ENCODE results near the gene KCNG1.

Gene KCNG1

GRCh38 chr20:51009303-51010042 is 13.4 kb downstream of the KCNG1 start:
- TF ChIP-seq, protein P1, sequence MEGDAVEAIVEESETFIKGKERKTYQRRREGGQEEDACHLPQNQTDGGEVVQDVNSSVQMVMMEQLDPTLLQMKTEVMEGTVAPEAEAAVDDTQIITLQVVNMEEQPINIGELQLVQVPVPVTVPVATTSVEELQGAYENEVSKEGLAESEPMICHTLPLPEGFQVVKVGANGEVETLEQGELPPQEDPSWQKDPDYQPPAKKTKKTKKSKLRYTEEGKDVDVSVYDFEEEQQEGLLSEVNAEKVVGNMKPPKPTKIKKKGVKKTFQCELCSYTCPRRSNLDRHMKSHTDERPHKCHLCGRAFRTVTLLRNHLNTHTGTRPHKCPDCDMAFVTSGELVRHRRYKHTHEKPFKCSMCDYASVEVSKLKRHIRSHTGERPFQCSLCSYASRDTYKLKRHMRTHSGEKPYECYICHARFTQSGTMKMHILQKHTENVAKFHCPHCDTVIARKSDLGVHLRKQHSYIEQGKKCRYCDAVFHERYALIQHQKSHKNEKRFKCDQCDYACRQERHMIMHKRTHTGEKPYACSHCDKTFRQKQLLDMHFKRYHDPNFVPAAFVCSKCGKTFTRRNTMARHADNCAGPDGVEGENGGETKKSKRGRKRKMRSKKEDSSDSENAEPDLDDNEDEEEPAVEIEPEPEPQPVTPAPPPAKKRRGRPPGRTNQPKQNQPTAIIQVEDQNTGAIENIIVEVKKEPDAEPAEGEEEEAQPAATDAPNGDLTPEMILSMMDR (IDR thresholded peaks at IDR 0.05; ENCODE audit: control insufficient read depth, insufficient read depth, low read depth, low read length, missing control alignments) = no peak
- H3K4me3 ChIP-seq (ENCODE audit: control insufficient read depth, low read depth, low read length) = no peak overlapping the region
- DNase-seq (ENCODE audit: low read depth) = no peak

- TF ChIP-seq, protein P1 (IDR thresholded peaks at IDR 0.05; ENCODE audit: control insufficient read depth, insufficient read depth, low read depth, low read length, missing control alignments) = no peak
- no peak overlapping the region for H3K4me3 ChIP-seq (ENCODE audit: control insufficient read depth, low read depth, low read length)
- no peak for DNase-seq (ENCODE audit: low read depth)
Observed at GRCh38 chr20:51008718-51009117, 14.2 kb downstream of the KCNG1 start.

DNA sequence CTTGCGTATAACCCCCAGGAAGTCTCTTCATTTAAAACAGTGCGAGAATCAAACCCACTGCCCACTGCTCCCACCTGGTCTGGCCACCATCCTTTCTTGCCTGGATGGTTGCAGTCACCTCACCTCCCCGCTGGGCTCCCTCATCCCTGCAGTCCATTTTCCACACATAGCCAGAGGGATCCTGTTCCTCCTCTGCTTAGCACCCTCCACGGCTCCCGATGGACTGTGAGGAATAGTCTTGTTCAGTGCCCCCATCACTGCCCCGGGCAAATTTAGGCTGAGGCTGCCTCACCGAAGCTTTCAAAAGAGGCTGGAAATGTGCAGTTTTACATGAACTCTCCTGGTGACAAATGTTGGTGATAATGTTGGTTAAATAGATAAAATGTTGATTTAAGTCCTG is 17.7 kb downstream of the KCNG1 start:
- no peak for DNase-seq (ENCODE audit: low read depth)
- H3K4me3 ChIP-seq (ENCODE audit: control insufficient read depth, low read depth, low read length) = no peak overlapping the region
- TF ChIP-seq, protein P1 (IDR thresholded peaks at IDR 0.05; ENCODE audit: control insufficient read depth, insufficient read depth, low read depth, low read length, missing control alignments) = no peak

DNA sequence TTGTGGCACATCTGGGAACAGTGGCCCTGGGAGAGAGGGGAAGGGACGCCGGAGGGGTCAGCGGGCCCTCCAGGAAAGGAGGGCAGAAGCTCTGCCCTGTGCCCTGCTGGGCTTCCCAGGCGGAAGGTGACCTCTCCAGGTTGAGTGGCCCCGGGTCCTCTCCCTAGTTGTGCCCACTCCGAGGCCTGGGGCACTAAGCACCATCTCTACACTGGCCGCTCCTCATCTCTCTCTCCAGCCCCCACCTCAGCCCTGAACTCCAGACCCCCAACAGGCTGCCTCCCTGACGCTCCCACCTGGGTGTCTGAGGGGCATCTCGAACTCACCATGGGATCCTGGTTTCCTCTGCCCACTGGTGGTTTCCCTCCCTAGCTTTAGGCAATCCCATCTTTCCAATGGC is 18.1 kb downstream of the KCNG1 start:
- no peak for DNase-seq (ENCODE audit: low read depth)
- TF ChIP-seq, protein P1 (IDR thresholded peaks at IDR 0.05; ENCODE audit: control insufficient read depth, insufficient read depth, low read depth, low read length, missing control alignments) = no peak
- no peak overlapping the region for H3K4me3 ChIP-seq (ENCODE audit: control insufficient read depth, low read depth, low read length)

GRCh38 chr20:51004305-51004727 is 18.6 kb downstream of the KCNG1 start:
- TF ChIP-seq, protein P1 (IDR thresholded peaks at IDR 0.05; ENCODE audit: control insufficient read depth, insufficient read depth, low read depth, low read length, missing control alignments) = no peak
- DNase-seq (ENCODE audit: low read depth) = no peak
- no peak overlapping the region for H3K4me3 ChIP-seq (ENCODE audit: control insufficient read depth, low read depth, low read length)

DNA sequence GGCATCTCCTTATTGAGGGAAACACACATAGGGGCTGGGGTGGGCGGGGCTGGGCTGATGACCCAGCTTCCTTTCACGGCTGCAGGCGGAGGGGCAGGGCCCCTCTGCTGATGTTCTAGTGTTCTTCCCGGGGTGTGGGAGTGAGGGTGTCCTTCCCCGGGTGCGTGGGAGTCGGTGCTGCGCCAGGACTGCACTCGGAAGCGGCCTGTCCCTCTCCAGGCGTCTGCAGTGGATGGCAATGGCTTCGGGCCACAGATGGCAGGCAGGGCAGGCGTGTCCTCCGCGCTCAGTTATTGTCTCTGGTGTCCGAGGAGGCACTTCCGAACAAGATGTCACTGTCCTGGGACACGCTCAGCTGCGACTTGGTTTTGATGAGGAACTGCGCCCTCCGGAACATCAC is 19.2 kb downstream of the KCNG1 start:
- H3K4me3 ChIP-seq (ENCODE audit: control insufficient read depth, low read depth, low read length) = no peak overlapping the region
- DNase-seq (ENCODE audit: low read depth) = no peak
- TF ChIP-seq, protein P1 (IDR thresholded peaks at IDR 0.05; ENCODE audit: control insufficient read depth, insufficient read depth, low read depth, low read length, missing control alignments) = no peak

All from AG09309 (cell line).